Epidermal melanocyte (primary cell): Measurements from ENCODE around the gene ZNRF4.
"Not testable (repeated sequence)": the region's sequence is repeated elsewhere in the genome, so short reads cannot be mapped to it uniquely, and the experiment has no call there.

Experiments used
- DNase-seq: peaks from one replicate; pipeline ENCODE4 v3.0.0; 2011; ENCODE audit warnings: low spot score; ENCODE audit not compliant: insufficient read length

ZNRF4 gene

GRCh38 chr19:5472286-5472685 is 17.1 kb downstream of the ZNRF4 start:
- no peak for DNase-seq

- no peak for DNase-seq
These were observed 18.4 kb downstream of the ZNRF4 start for GRCh38 chr19:5473646-5474045.

GRCh38 chr19:5477451-5478215 is 22.4 kb downstream of the ZNRF4 start:
- DNase-seq: no peak

- DNase-seq: no peak
These were observed 23.2 kb downstream of the ZNRF4 start for GRCh38 chr19:5478241-5478924.

GRCh38 chr19:5478925-5479588 is 23.8 kb downstream of the ZNRF4 start:
- no peak for DNase-seq

GRCh38 chr19:5479958-5480357 is 24.7 kb downstream of the ZNRF4 start:
- no peak for DNase-seq

- DNase-seq: no peak
These were observed 25.2 kb downstream of the ZNRF4 start for GRCh38 chr19:5480427-5480836.

- no peak for DNase-seq
These were observed 26.7 kb downstream of the ZNRF4 start for GRCh38 chr19:5481957-5482356.

GRCh38 chr19:5484398-5485285 is 29.4 kb downstream of the ZNRF4 start:
- DNase-seq: no peak

- no peak for DNase-seq
These were observed 30.0 kb downstream of the ZNRF4 start for GRCh38 chr19:5485286-5485636.

- not testable (repeated sequence) for DNase-seq
These were observed 30.4 kb downstream of the ZNRF4 start for GRCh38 chr19:5485658-5486057.

- DNase-seq: no peak
These were observed 32.0 kb downstream of the ZNRF4 start for GRCh38 chr19:5487222-5487621.

- no peak for DNase-seq
These were observed 34.3 kb downstream of the ZNRF4 start for GRCh38 chr19:5489551-5489950.

GRCh38 chr19:5491565-5491964 is 36.3 kb downstream of the ZNRF4 start:
- DNase-seq: no peak

GRCh38 chr19:5492281-5492634 is 37.0 kb downstream of the ZNRF4 start:
- DNase-seq: no peak

- no peak for DNase-seq
These were observed 37.6 kb downstream of the ZNRF4 start for GRCh38 chr19:5492635-5493409.

GRCh38 chr19:5494773-5495172 is 39.6 kb downstream of the ZNRF4 start:
- DNase-seq: no peak

GRCh38 chr19:5495792-5496191 is 40.6 kb downstream of the ZNRF4 start:
- DNase-seq: no peak

GRCh38 chr19:5497297-5497696 is 42.1 kb downstream of the ZNRF4 start:
- DNase-seq: no peak

- no peak for DNase-seq
These were observed 43.8 kb downstream of the ZNRF4 start for GRCh38 chr19:5498830-5499550.
